Measurements from ENCODE around the gene NPB.

NPB gene

GRCh38 chr17:81929253-81930141, 27.5 kb downstream of the NPB start:
- DNase-seq (ENCODE audit: low read depth, low spot score): no peak
- Histone ChIP-seq H3K9me3 (ENCODE audit: control insufficient read depth, insufficient read depth, low read length) (no peaks in the 10 kb centered on the region), H3K4me1 (ENCODE audit: control insufficient read depth, insufficient read depth, low read length) (peaks cover 10% of the 10 kb centered on the region), H3K36me3 (ENCODE audit: control insufficient read depth, insufficient read depth, low read length) (peaks cover under 1% of the 10 kb centered on the region; the same call in 1 of the 2 replicates), H3K4me3 (ENCODE audit: low read length) (no peak overlapping the region), H3K27ac (ENCODE audit: low read length) (no peak overlapping the region), H3K27me3 (ENCODE audit: control insufficient read depth, insufficient read depth, low read length) (0 out of 2 replicates have a peak, but pooled peaks cover 1% of the 10 kb centered on the region)
- WGBS (ENCODE audit: insufficient coverage, insufficient read length): no CpG with 5 or more reads among the region's 31 CpGs

- no CpG with 5 or more reads among the region's 20 CpGs for WGBS (ENCODE audit: insufficient coverage, insufficient read length)
- H3K27ac ChIP-seq (ENCODE audit: low read length): no peak overlapping the region
- 0 out of 2 replicates have a peak, but pooled peaks cover 1% of the 10 kb centered on the region for H3K27me3 ChIP-seq (ENCODE audit: control insufficient read depth, insufficient read depth, low read length)
- DNase-seq (ENCODE audit: low read depth, low spot score): no peak
- H3K4me3 ChIP-seq (ENCODE audit: low read length): no peak overlapping the region
- peaks cover 10% of the 10 kb centered on the region for H3K36me3 ChIP-seq (ENCODE audit: control insufficient read depth, insufficient read depth, low read length)
- peaks cover 5% of the 10 kb centered on the region for H3K4me1 ChIP-seq (ENCODE audit: control insufficient read depth, insufficient read depth, low read length)
- no peaks in the 10 kb centered on the region for H3K9me3 ChIP-seq (ENCODE audit: control insufficient read depth, insufficient read depth, low read length)
Measured at GRCh38 chr17:81930142-81931125, 28.4 kb downstream of the NPB start.

- no peak overlapping the region for H3K27ac ChIP-seq (ENCODE audit: low read length)
- WGBS (ENCODE audit: insufficient coverage, insufficient read length): no CpG with 5 or more reads among the region's 13 CpGs
- peaks cover 3% of the 10 kb centered on the region for H3K4me1 ChIP-seq (ENCODE audit: control insufficient read depth, insufficient read depth, low read length)
- H3K9me3 ChIP-seq (ENCODE audit: control insufficient read depth, insufficient read depth, low read length): no peaks in the 10 kb centered on the region
- no peak overlapping the region for H3K4me3 ChIP-seq (ENCODE audit: low read length)
- H3K36me3 ChIP-seq (ENCODE audit: control insufficient read depth, insufficient read depth, low read length): peaks cover 10% of the 10 kb centered on the region
- H3K27me3 ChIP-seq (ENCODE audit: control insufficient read depth, insufficient read depth, low read length): 0 out of 2 replicates have a peak, but pooled peaks cover 1% of the 10 kb centered on the region
- no peak for DNase-seq (ENCODE audit: low read depth, low spot score)
Measured at GRCh38 chr17:81931189-81931556, 29.1 kb downstream of the NPB start.

- Histone ChIP-seq H3K36me3 (ENCODE audit: control insufficient read depth, insufficient read depth, low read length) (peaks cover 10% of the 10 kb centered on the region), H3K4me1 (ENCODE audit: control insufficient read depth, insufficient read depth, low read length) (peaks cover 4% of the 10 kb centered on the region; the same call in 1 of the 2 replicates), H3K27me3 (ENCODE audit: control insufficient read depth, insufficient read depth, low read length) (0 out of 2 replicates have a peak, but pooled peaks cover 1% of the 10 kb centered on the region), H3K27ac (ENCODE audit: low read length) (no peak overlapping the region), H3K9me3 (ENCODE audit: control insufficient read depth, insufficient read depth, low read length) (no peaks in the 10 kb centered on the region), H3K4me3 (ENCODE audit: low read length) (no peak overlapping the region)
- no CpG with 5 or more reads among the region's 15 CpGs for WGBS (ENCODE audit: insufficient coverage, insufficient read length)
- no peak for DNase-seq (ENCODE audit: low read depth, low spot score)
Measured at GRCh38 chr17:81931557-81932332, 29.7 kb downstream of the NPB start.

GRCh38 chr17:81932333-81932983, 30.4 kb downstream of the NPB start:
- WGBS (ENCODE audit: insufficient coverage, insufficient read length): no CpG with 5 or more reads among the region's 9 CpGs
- H3K27ac ChIP-seq (ENCODE audit: low read length): no peak overlapping the region
- peaks cover 10% of the 10 kb centered on the region for H3K36me3 ChIP-seq (ENCODE audit: control insufficient read depth, insufficient read depth, low read length)
- 0 out of 2 replicates have a peak, but pooled peaks cover 1% of the 10 kb centered on the region for H3K27me3 ChIP-seq (ENCODE audit: control insufficient read depth, insufficient read depth, low read length)
- H3K4me1 ChIP-seq (ENCODE audit: control insufficient read depth, insufficient read depth, low read length): peaks cover 4% of the 10 kb centered on the region
- H3K4me3 ChIP-seq (ENCODE audit: low read length): no peak overlapping the region
- H3K9me3 ChIP-seq (ENCODE audit: control insufficient read depth, insufficient read depth, low read length): no peaks in the 10 kb centered on the region
- DNase-seq (ENCODE audit: low read depth, low spot score): no peak

GRCh38 chr17:81933178-81933699, 31.2 kb downstream of the NPB start:
- peaks cover 4% of the 10 kb centered on the region for H3K4me1 ChIP-seq (ENCODE audit: control insufficient read depth, insufficient read depth, low read length)
- H3K36me3 ChIP-seq (ENCODE audit: control insufficient read depth, insufficient read depth, low read length): peaks cover 10% of the 10 kb centered on the region
- H3K4me3 ChIP-seq (ENCODE audit: low read length): no peak overlapping the region
- no peaks in the 10 kb centered on the region for H3K9me3 ChIP-seq (ENCODE audit: control insufficient read depth, insufficient read depth, low read length)
- no peak for DNase-seq (ENCODE audit: low read depth, low spot score)
- H3K27me3 ChIP-seq (ENCODE audit: control insufficient read depth, insufficient read depth, low read length): 0 out of 2 replicates have a peak, but pooled peaks cover 1% of the 10 kb centered on the region
- no peak overlapping the region for H3K27ac ChIP-seq (ENCODE audit: low read length)
- WGBS (ENCODE audit: insufficient coverage, insufficient read length): no CpG with 5 or more reads among the region's 14 CpGs

- peaks cover 10% of the 10 kb centered on the region for H3K36me3 ChIP-seq (ENCODE audit: control insufficient read depth, insufficient read depth, low read length)
- no peaks in the 10 kb centered on the region for H3K9me3 ChIP-seq (ENCODE audit: control insufficient read depth, insufficient read depth, low read length)
- H3K4me3 ChIP-seq (ENCODE audit: low read length): no peak overlapping the region
- no peak for DNase-seq (ENCODE audit: low read depth, low spot score)
- no peak overlapping the region for H3K27ac ChIP-seq (ENCODE audit: low read length)
- WGBS (ENCODE audit: insufficient coverage, insufficient read length): no CpG with 5 or more reads among the region's 23 CpGs
- no peaks in the 10 kb centered on the region for H3K27me3 ChIP-seq (ENCODE audit: control insufficient read depth, insufficient read depth, low read length)
- H3K4me1 ChIP-seq (ENCODE audit: control insufficient read depth, insufficient read depth, low read length): peaks cover 4% of the 10 kb centered on the region
Measured at GRCh38 chr17:81934098-81934757, 32.2 kb downstream of the NPB start.

- peaks cover 4% of the 10 kb centered on the region for H3K4me1 ChIP-seq (ENCODE audit: control insufficient read depth, insufficient read depth, low read length)
- H3K4me3 ChIP-seq (ENCODE audit: low read length): no peak overlapping the region
- no peaks in the 10 kb centered on the region for H3K9me3 ChIP-seq (ENCODE audit: control insufficient read depth, insufficient read depth, low read length)
- no CpG with 5 or more reads among the region's 38 CpGs for WGBS (ENCODE audit: insufficient coverage, insufficient read length)
- H3K27me3 ChIP-seq (ENCODE audit: control insufficient read depth, insufficient read depth, low read length): no peaks in the 10 kb centered on the region
- H3K36me3 ChIP-seq (ENCODE audit: control insufficient read depth, insufficient read depth, low read length): peaks cover 10% of the 10 kb centered on the region
- DNase-seq (ENCODE audit: low read depth, low spot score): no peak
- no peak overlapping the region for H3K27ac ChIP-seq (ENCODE audit: low read length)
Measured at GRCh38 chr17:81934850-81935708, 33.0 kb downstream of the NPB start.
